AG09309 (cell line): ENCODE data around the gene TTC9C.

Source experiments
- DNase-seq: peaks from one replicate; pipeline ENCODE4 v3.0.0-alpha.2; 2010; ENCODE audit warnings: low read depth
- H3K4me3 ChIP-seq: 2 replicates; pipeline ENCODE4 v1.5.1; 2011; ENCODE audit warnings: mild to moderate bottlenecking, low read depth, low read length, moderate library complexity; ENCODE audit not compliant: control insufficient read depth
- TF ChIP-seq, protein P1 (sequence below): IDR thresholded peaks from 2 replicates; pipeline ENCODE4 v1.5.1; 2011; ENCODE audit warnings: mild to moderate bottlenecking, low read depth, low read length, inconsistent platforms; ENCODE audit not compliant: insufficient read depth, control insufficient read depth; ENCODE audit errors: missing control alignments

The TTC9C gene

DNA sequence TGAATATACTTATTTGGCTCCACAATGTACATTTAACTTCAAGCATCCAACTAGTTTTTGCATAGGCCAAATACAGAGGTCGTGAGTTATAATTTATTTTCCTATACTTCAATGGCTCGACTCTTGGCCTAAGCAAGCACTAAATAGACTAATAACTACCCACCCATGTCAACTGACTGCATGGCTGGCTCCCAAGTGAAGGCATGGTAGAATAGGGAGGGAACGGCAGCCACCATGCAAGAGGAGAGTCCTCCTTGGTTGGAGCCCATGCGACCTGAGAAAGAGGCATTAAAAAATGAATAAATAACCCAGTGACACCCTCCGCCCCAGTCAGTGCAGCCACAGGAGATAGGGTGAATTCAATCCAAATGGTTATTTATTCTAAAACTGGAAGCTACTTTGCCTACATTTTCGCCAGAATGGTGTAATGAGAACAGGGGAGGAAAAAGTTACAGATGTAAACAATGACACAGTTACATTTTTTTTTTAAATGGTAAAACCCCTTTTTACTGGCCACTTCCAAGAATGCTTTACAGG lies 15.9 kb upstream of the TTC9C start:
- TF ChIP-seq, protein P1, sequence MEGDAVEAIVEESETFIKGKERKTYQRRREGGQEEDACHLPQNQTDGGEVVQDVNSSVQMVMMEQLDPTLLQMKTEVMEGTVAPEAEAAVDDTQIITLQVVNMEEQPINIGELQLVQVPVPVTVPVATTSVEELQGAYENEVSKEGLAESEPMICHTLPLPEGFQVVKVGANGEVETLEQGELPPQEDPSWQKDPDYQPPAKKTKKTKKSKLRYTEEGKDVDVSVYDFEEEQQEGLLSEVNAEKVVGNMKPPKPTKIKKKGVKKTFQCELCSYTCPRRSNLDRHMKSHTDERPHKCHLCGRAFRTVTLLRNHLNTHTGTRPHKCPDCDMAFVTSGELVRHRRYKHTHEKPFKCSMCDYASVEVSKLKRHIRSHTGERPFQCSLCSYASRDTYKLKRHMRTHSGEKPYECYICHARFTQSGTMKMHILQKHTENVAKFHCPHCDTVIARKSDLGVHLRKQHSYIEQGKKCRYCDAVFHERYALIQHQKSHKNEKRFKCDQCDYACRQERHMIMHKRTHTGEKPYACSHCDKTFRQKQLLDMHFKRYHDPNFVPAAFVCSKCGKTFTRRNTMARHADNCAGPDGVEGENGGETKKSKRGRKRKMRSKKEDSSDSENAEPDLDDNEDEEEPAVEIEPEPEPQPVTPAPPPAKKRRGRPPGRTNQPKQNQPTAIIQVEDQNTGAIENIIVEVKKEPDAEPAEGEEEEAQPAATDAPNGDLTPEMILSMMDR, result no peak
- DNase-seq, result no peak
- no peak overlapping the region for H3K4me3 ChIP-seq

DNA sequence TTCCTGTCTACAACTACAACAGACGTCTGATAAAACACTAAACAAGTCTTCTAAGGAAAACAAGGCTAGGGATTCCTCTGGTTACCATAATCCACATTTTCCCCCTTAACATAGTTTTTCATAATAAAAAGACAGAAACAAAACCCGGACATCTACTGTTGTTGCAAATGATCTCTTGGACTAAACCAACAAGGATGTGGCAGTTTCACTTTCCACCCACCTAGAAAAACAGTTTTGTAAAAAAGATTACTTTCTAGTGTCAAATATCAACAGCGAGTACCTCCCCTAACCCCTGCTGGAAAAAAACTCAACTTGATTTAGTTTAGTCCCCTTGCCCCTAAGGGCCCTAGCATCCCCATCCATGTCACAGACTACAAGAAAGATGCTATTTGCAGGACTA lies 15.4 kb upstream of the TTC9C start:
- no peak overlapping the region for H3K4me3 ChIP-seq
- TF ChIP-seq, protein P1, result no peak
- no peak for DNase-seq

DNA sequence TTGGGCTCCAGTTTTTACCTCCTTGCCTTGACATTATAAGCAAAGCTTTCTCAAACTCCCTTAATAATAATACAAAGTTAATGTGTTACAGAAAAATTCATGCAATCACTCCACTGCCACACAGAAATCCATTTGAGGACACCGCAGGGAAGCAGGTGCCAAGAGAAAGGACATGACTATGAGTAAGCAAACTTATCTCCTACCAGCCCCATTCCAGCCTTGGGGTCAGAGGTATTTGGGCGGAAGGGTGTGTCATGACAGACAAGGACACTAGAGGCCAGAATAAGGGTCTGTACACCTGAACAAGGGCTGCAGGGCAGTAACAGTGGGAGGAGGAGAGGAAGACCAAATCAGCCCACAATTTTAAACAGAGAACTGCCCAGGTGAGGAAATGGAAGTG lies 14.9 kb upstream of the TTC9C start:
- no peak overlapping the region for H3K4me3 ChIP-seq
- DNase-seq, result no peak
- TF ChIP-seq, protein P1, result no peak

DNA sequence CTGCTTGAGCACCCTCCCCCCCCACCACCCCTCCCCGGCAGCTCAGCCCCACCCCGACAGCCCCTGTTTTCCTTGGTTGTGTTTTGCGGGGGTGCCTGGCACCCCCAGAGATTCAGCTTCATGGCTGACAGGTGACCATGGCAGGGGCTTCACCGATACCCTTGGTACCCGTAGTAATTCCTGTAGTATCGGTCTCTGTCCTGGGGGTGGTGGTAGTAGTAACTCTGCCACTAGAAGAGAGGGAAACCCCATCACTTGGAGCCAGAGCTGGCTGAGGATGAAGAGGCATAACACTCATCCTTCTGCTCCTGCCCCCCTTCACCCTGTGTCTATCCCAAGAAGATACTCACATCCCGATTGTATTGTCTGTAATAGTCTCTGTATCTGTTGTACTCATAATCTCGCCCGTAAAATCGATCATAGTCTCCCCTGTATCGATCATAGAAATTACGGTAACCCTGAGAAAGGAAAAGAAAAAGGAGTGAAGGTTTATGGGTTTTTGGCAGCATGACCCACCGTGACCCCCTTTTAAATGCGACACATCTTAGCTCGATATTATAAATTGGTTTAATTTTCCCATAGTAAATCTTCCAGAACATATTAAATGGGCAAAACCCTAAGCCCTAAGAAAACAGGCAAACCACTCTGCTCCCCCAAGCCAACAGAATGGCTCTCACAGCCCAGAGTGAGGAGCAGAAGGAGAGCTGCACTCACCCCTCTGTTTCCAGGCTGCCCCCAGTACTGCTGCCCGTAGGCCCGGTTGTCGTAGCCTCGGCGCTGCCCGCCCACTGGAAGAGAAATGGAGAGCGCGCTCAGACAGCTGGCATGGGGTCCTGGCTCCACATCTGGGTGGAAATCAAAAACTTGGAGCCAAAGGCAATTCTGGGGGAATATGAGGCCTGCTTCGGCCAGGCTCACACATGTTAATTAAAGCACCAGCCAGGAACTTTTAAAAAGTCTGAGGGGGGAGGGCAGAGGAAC lies 12.8 kb upstream of the TTC9C start:
- no peak overlapping the region for H3K4me3 ChIP-seq
- TF ChIP-seq, protein P1, result no peak
- DNase-seq, result no peak

DNA sequence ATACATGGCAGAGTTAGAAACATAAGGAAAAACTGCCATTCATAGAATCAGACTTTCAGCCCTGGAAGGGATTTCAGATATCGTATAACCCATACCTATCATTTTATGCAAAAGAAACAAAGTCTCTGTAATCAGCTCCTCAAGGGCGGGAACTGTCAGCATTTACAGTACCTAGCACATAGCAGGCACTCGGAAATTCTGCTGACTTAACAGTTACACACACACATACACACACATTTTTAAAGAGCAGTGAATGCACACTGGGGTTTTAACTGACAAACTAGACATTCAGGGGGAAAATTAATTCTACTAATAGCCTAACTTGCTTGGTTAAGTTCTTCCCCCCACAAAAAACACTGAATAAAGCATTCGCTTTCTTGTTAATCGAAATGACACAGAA lies 12.1 kb upstream of the TTC9C start:
- TF ChIP-seq, protein P1, result no peak
- H3K4me3 ChIP-seq, result no peak overlapping the region
- DNase-seq, result no peak

DNA sequence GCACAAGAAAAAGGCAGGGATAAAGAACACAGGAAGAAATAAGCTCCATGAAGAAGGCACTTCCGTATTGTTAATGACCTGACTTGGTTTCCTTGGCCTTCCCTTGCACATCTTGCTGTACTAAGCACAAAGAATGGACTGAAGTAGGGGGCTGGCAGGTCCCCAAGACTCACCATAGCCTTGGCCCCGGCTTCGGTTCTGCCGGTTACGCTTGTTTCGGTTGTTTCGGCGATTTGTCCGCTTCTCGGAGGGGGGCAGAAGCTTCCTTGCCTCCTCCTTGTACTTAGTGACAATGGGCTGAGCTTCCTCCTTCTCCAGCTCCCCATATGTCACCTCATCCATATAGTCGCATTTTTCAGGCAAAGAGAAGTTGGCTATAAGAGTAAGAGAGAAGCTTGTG lies 11.5 kb upstream of the TTC9C start:
- no peak overlapping the region for H3K4me3 ChIP-seq

More for the DNA sequence above, 11.5 kb upstream of the TTC9C start:
- TF ChIP-seq, protein P1, result no peak
- no peak for DNase-seq
